ENCODE data around the gene FBLN7.
"Not testable (repeated sequence)": the region's sequence is repeated elsewhere in the genome, so short reads cannot be mapped to it uniquely, and the experiment has no call there.

GRCh38 chr2:112139661-112140204 is 1.5 kb downstream of the FBLN7 start:
- TF ChIP-seq POLR2AphosphoS5, CTCF, POLR2A (IDR thresholded peaks at IDR 0.05): not testable (repeated sequence)
